Measurements from ENCODE around the gene FASTK. TPM values are rescaled to one million over a fixed set of nuclear protein-coding genes. Genes with fewer than 3 reads are reported as not detected.

FASTK gene
- total RNA-seq, 1 donor from 2014 or later = 56.1 TPM

GRCh38 chr7:151119055-151119415 is 38.4 kb upstream of the FASTK start:
- Histone ChIP-seq H3K4me1 (ENCODE audit: insufficient read depth, low read length) (peaks cover 18% of the 10 kb centered on the region), H4K20me1 (ENCODE audit: insufficient read depth, low read length) (peaks cover 68% of the 10 kb centered on the region), H2AFZ (ENCODE audit: low read depth, low read length) (no peak overlapping the region), H3K27ac (ENCODE audit: low read depth, low read length) (no peak overlapping the region), H3K36me3 (ENCODE audit: insufficient read depth, low read length) (no peaks in the 10 kb centered on the region), H3K9ac (ENCODE audit: low read length) (no peak overlapping the region), H3K79me2 (ENCODE audit: insufficient read depth, low read length) (peaks cover 37% of the 10 kb centered on the region), H3K4me3 (ENCODE audit: insufficient read depth, low read depth, low read length) (no peak overlapping the region), H3K27me3 (ENCODE audit: insufficient read depth, low read length) (no peaks in the 10 kb centered on the region), H3K4me2 (ENCODE audit: low read length) (no peak overlapping the region), H3K9me3 (ENCODE audit: insufficient read depth, low read depth, low read length) (no peaks in the 10 kb centered on the region)
- DNase-seq (ENCODE audit: low read depth) (no peak), FAIRE-seq (no peak)
- peaks cover 21% of the 10 kb centered on the region for H3K36me3 Mint-ChIP-seq (ENCODE audit: low read depth, unreplicated experiment)
- H3K4me3 Mint-ChIP-seq (ENCODE audit: unreplicated experiment) = peak overlapping the region; percentile 46
- no peak for TF ChIP-seq CTCF (IDR thresholded peaks at IDR 0.05; ENCODE audit: insufficient read depth, low read depth, low read length)
- no peak for TF ChIP-seq EZH2 (IDR thresholded peaks at IDR 0.05; ENCODE audit: insufficient read depth, low read length)
- H3K9me3 Mint-ChIP-seq (ENCODE audit: unreplicated experiment) = no peaks in the 10 kb centered on the region
- no peak overlapping the region for H3K27ac Mint-ChIP-seq (ENCODE audit: unreplicated experiment)
- no peaks in the 10 kb centered on the region for H3K27me3 Mint-ChIP-seq (ENCODE audit: low read depth, unreplicated experiment)
- peaks cover 7% of the 10 kb centered on the region for H3K4me1 Mint-ChIP-seq (ENCODE audit: low read depth, unreplicated experiment)

- H3K36me3 Mint-ChIP-seq (ENCODE audit: low read depth, unreplicated experiment) = peaks cover 19% of the 10 kb centered on the region
- H3K9ac ChIP-seq (ENCODE audit: low read length) = no peak overlapping the region
- H3K9me3 Mint-ChIP-seq (ENCODE audit: unreplicated experiment) = no peaks in the 10 kb centered on the region
- H3K27ac Mint-ChIP-seq (ENCODE audit: unreplicated experiment) = no peak overlapping the region
- H3K4me2 ChIP-seq (ENCODE audit: low read length) = no peak overlapping the region
- H3K27me3 Mint-ChIP-seq (ENCODE audit: low read depth, unreplicated experiment) = no peaks in the 10 kb centered on the region
- peaks cover 38% of the 10 kb centered on the region for H3K79me2 ChIP-seq (ENCODE audit: insufficient read depth, low read length)
- H3K36me3 ChIP-seq (ENCODE audit: insufficient read depth, low read length) = no peaks in the 10 kb centered on the region
- no peak overlapping the region for H3K4me3 Mint-ChIP-seq (ENCODE audit: unreplicated experiment)
- FAIRE-seq = no peak
- no peaks in the 10 kb centered on the region for H3K9me3 ChIP-seq (ENCODE audit: insufficient read depth, low read depth, low read length)
- peaks cover 69% of the 10 kb centered on the region for H4K20me1 ChIP-seq (ENCODE audit: insufficient read depth, low read length)
- no peaks in the 10 kb centered on the region for H3K27me3 ChIP-seq (ENCODE audit: insufficient read depth, low read length)
- H2AFZ ChIP-seq (ENCODE audit: low read depth, low read length) = no peak overlapping the region
- DNase-seq (ENCODE audit: low read depth) = no peak
- H3K4me1 ChIP-seq (ENCODE audit: insufficient read depth, low read length) = peaks cover 24% of the 10 kb centered on the region
- H3K27ac ChIP-seq (ENCODE audit: low read depth, low read length) = no peak overlapping the region
- H3K4me3 ChIP-seq (ENCODE audit: insufficient read depth, low read depth, low read length) = no peak overlapping the region
- no peak for TF ChIP-seq CTCF (IDR thresholded peaks at IDR 0.05; ENCODE audit: insufficient read depth, low read depth, low read length)
- H3K4me1 Mint-ChIP-seq (ENCODE audit: low read depth, unreplicated experiment) = peaks cover 14% of the 10 kb centered on the region
Observed at GRCh38 chr7:151118108-151119054, 37.8 kb upstream of the FASTK start.

GRCh38 chr7:151117565-151117964 is 37.0 kb upstream of the FASTK start:
- Mint-ChIP-seq H3K9me3 (ENCODE audit: unreplicated experiment) (no peaks in the 10 kb centered on the region), H3K36me3 (ENCODE audit: low read depth, unreplicated experiment) (peaks cover 19% of the 10 kb centered on the region), H3K27me3 (ENCODE audit: low read depth, unreplicated experiment) (no peaks in the 10 kb centered on the region), H3K27ac (ENCODE audit: unreplicated experiment) (no peak overlapping the region), H3K4me3 (ENCODE audit: unreplicated experiment) (peak overlapping the region; percentile 20), H3K4me1 (ENCODE audit: low read depth, unreplicated experiment) (peaks cover 20% of the 10 kb centered on the region)
- FAIRE-seq = no peak
- peaks cover 74% of the 10 kb centered on the region for H4K20me1 ChIP-seq (ENCODE audit: insufficient read depth, low read length)
- H3K4me2 ChIP-seq (ENCODE audit: low read length) = no peak overlapping the region
- TF ChIP-seq EZH2 (IDR thresholded peaks at IDR 0.05; ENCODE audit: insufficient read depth, low read length) (no peak), CTCF (IDR thresholded peaks at IDR 0.05; ENCODE audit: insufficient read depth, low read depth, low read length) (no peak)
- H3K9ac ChIP-seq (ENCODE audit: low read length) = no peak overlapping the region
- no peak for DNase-seq (ENCODE audit: low read depth)
- H3K27me3 ChIP-seq (ENCODE audit: insufficient read depth, low read length) = no peaks in the 10 kb centered on the region
- H3K4me3 ChIP-seq (ENCODE audit: insufficient read depth, low read depth, low read length) = no peak overlapping the region
- no peaks in the 10 kb centered on the region for H3K36me3 ChIP-seq (ENCODE audit: insufficient read depth, low read length)
- H3K27ac ChIP-seq (ENCODE audit: low read depth, low read length) = no peak overlapping the region
- H2AFZ ChIP-seq (ENCODE audit: low read depth, low read length) = no peak overlapping the region
- no peaks in the 10 kb centered on the region for H3K9me3 ChIP-seq (ENCODE audit: insufficient read depth, low read depth, low read length)
- peaks cover 43% of the 10 kb centered on the region for H3K79me2 ChIP-seq (ENCODE audit: insufficient read depth, low read length)
- H3K4me1 ChIP-seq (ENCODE audit: insufficient read depth, low read length) = peaks cover 30% of the 10 kb centered on the region

Data from astrocyte (in vitro differentiated cells and primary cell).